H9 (cell line): Measurements from ENCODE around the gene LRRC27. TPM values are rescaled to one million over a fixed set of nuclear protein-coding genes. Genes with fewer than 3 reads are reported as not detected.
A peak's percentile ranks its signal among the peaks of the same experiment; 100 is the strongest.

Source experiments
- DNase-seq: peaks from one replicate; pipeline ENCODE4 v3.0.0-alpha.2; 2017
- H2AFZ ChIP-seq: one replicate; pipeline ENCODE4 v1.6.1; 2013; ENCODE audit warnings: mild to moderate bottlenecking, low read length, control low read depth, moderate library complexity
- H2AK5ac ChIP-seq: 2 replicates; pipeline ENCODE4 v1.6.1; 2013; ENCODE audit warnings: low read length, control low read depth, mixed read lengths; ENCODE audit not compliant: insufficient read length
- H2BK120ac ChIP-seq: one replicate; pipeline ENCODE4 v1.6.1; 2013; ENCODE audit warnings: low read depth, mild to moderate bottlenecking, low read length, control low read depth, inconsistent platforms; ENCODE audit not compliant: poor library complexity, severe bottlenecking
- H2BK12ac ChIP-seq: 2 replicates; pipeline ENCODE4 v1.6.1; 2013; ENCODE audit warnings: low read length, control low read depth, mixed read lengths, low read depth; ENCODE audit not compliant: insufficient read length
- H2BK15ac ChIP-seq: 2 replicates; pipeline ENCODE4 v1.6.1; 2013; ENCODE audit warnings: low read depth, low read length, control low read depth
- H2BK20ac ChIP-seq: one replicate; pipeline ENCODE4 v1.6.1; 2013; ENCODE audit warnings: low read depth, mild to moderate bottlenecking, low read length, control low read depth, inconsistent platforms; ENCODE audit not compliant: poor library complexity, severe bottlenecking
- H2BK5ac ChIP-seq: 2 replicates; pipeline ENCODE4 v1.6.1; 2013; ENCODE audit warnings: low read length, control low read depth, mixed read lengths; ENCODE audit not compliant: insufficient read length
- H3K14ac ChIP-seq: 2 replicates; pipeline ENCODE4 v1.6.1; 2013; ENCODE audit warnings: low read length, control low read depth; ENCODE audit not compliant: insufficient read depth
- H3K18ac ChIP-seq: 2 replicates; pipeline ENCODE4 v1.6.1; 2013; ENCODE audit warnings: low read depth, mild to moderate bottlenecking, mixed read lengths, low read length, control low read depth; ENCODE audit not compliant: insufficient read length
- H3K23ac ChIP-seq: 2 replicates; pipeline ENCODE4 v1.6.1; 2013; ENCODE audit warnings: low read length, control low read depth, mixed read lengths, low read depth; ENCODE audit not compliant: insufficient read length
- H3K23me2 ChIP-seq: 2 replicates; pipeline ENCODE4 v1.6.1; 2013; ENCODE audit warnings: low read depth, mild to moderate bottlenecking, mixed read lengths, low read length, control low read depth; ENCODE audit not compliant: insufficient read length, poor library complexity, severe bottlenecking
- H3K27ac ChIP-seq: 2 replicates; pipeline ENCODE4 v1.5.1; 2013; ENCODE audit warnings: low read length, control low read depth, mixed read lengths, low read depth; ENCODE audit not compliant: insufficient read length
- H3K27me3 ChIP-seq: 2 replicates; pipeline ENCODE4 v1.6.1; 2013; ENCODE audit warnings: low read length, control low read depth, inconsistent platforms; ENCODE audit not compliant: insufficient read depth
- H3K4ac ChIP-seq: 2 replicates; pipeline ENCODE4 v1.6.1; 2013; ENCODE audit warnings: low read depth, mild to moderate bottlenecking, control low read depth, inconsistent platforms, low read length, moderate library complexity
- H3K4me1 ChIP-seq: 2 replicates; pipeline ENCODE4 v1.6.1; 2013; ENCODE audit warnings: low read length, control low read depth, inconsistent platforms; ENCODE audit not compliant: insufficient read depth
- H3K4me2 ChIP-seq: 2 replicates; pipeline ENCODE4 v1.6.1; 2013; ENCODE audit warnings: low read length, control low read depth, mixed read lengths; ENCODE audit not compliant: insufficient read length, insufficient read depth
- H3K56ac ChIP-seq: 2 replicates; pipeline ENCODE4 v1.6.1; 2013; ENCODE audit warnings: low read depth, mild to moderate bottlenecking, mixed read lengths, low read length, control low read depth; ENCODE audit not compliant: insufficient read length
- H3K79me1 ChIP-seq: 2 replicates; pipeline ENCODE4 v1.6.1; 2013; ENCODE audit warnings: low read depth, mild to moderate bottlenecking, moderate library complexity, low read length, control low read depth, inconsistent platforms; ENCODE audit not compliant: insufficient read depth, poor library complexity, severe bottlenecking
- H3K79me2 ChIP-seq: 2 replicates; pipeline ENCODE4 v1.6.1; 2013; ENCODE audit warnings: low read length, control low read depth, inconsistent platforms; ENCODE audit not compliant: insufficient read depth
- H3K9ac ChIP-seq: 2 replicates; pipeline ENCODE4 v1.6.1; 2013; ENCODE audit warnings: low read length, control low read depth, mixed read lengths; ENCODE audit not compliant: insufficient read length; ENCODE audit errors: extremely low read depth
- H3K9me3 ChIP-seq: one replicate; pipeline ENCODE4 v1.6.1; 2013; ENCODE audit warnings: low read depth, low read length, inconsistent platforms; ENCODE audit not compliant: control insufficient read depth
- H3T11ph ChIP-seq: one replicate; pipeline ENCODE4 v1.6.1; 2013; ENCODE audit warnings: mild to moderate bottlenecking, low read length, control low read depth, inconsistent platforms
- H4K20me1 ChIP-seq: one replicate; pipeline ENCODE4 v1.6.1; 2013; ENCODE audit not compliant: control insufficient read depth, insufficient read length, insufficient read depth
- H4K5ac ChIP-seq: 2 replicates; pipeline ENCODE4 v1.6.1; 2013; ENCODE audit warnings: low read depth, mild to moderate bottlenecking, mixed read lengths, low read length, control low read depth; ENCODE audit not compliant: insufficient read length
- H4K8ac ChIP-seq: replicated peaks from 2 replicates; pipeline ENCODE4 v1.6.1; 2013; ENCODE audit warnings: low read length, control low read depth, mixed read lengths, low read depth; ENCODE audit not compliant: insufficient read length
- H4K91ac ChIP-seq: 2 replicates; pipeline ENCODE4 v1.6.1; 2013; ENCODE audit warnings: low read depth, mild to moderate bottlenecking, moderate library complexity, mixed read lengths, low read length, control low read depth; ENCODE audit not compliant: insufficient read length
- H3K27ac Mint-ChIP-seq, 3 experiments: 2 replicates in 2 of 3; 3 replicates in 1 of 3; pipeline ENCODE4 v1.8.0; 2020 to 2021; ENCODE audit warnings: mixed read lengths in 3 of 3, mild to moderate bottlenecking in 1 of 3, moderate library complexity in 1 of 3
- H3K27me3 Mint-ChIP-seq: 2 replicates; pipeline ENCODE4 v1.8.0; 2021; ENCODE audit warnings: low read depth, mild to moderate bottlenecking, moderate library complexity, mixed read lengths
- H3K36me3 Mint-ChIP-seq, 3 experiments: 2 replicates in 2 of 3; 3 replicates in 1 of 3; pipeline ENCODE4 v1.8.0; 2020 to 2021; ENCODE audit warnings: low read depth in 3 of 3, mixed read lengths in 3 of 3; ENCODE audit not compliant: insufficient read depth in 1 of 3
- H3K4me1 Mint-ChIP-seq, 2 experiments: 2 replicates each; pipeline ENCODE4 v1.8.0; 2020; ENCODE audit warnings: mixed read lengths in 2 of 2
- H3K4me3 Mint-ChIP-seq, 2 experiments: 2 replicates in 1 of 2; 3 replicates in 1 of 2; pipeline ENCODE4 v1.8.0; 2020 to 2021; ENCODE audit warnings: mild to moderate bottlenecking in 2 of 2, mixed read lengths in 2 of 2, moderate library complexity in 1 of 2
- H3K9me3 Mint-ChIP-seq, 2 experiments: 2 replicates in 1 of 2; 3 replicates in 1 of 2; pipeline ENCODE4 v1.8.0; 2020; ENCODE audit warnings: mild to moderate bottlenecking in 2 of 2, mixed read lengths in 2 of 2, moderate library complexity in 1 of 2
- WGBS: extraction: QIAGEN DNeasy Blood & Tissue Kit; methylation state at CpG from one replicate; pipeline ENCODE4 v1.1.7; 2013; ENCODE audit warnings: missing lambda C conversion rate, low lambda C conversion rate, mixed read lengths; ENCODE audit not compliant: insufficient read length; ENCODE audit errors: extremely low coverage; 5-methylcytosine and 5-hydroxymethylcytosine counted together
- total RNA-seq: library from RNA; stranded (reverse); gene quantifications from 2 replicates; pipeline ENCODE4 v1.2.1, GENCODE V29; 2021
- TF ChIP-seq, protein P1 (sequence below): fragments of 200-600 bp; sonication (generic); conservative IDR thresholded peaks from 3 replicates; pipeline ENCODE4 v1.8.0; 2021; ENCODE audit warnings: antibody characterized with exemption, mild to moderate bottlenecking

LRRC27 gene
- total RNA-seq, 1 experiment from 2014 or later: 2.7 TPM

DNA sequence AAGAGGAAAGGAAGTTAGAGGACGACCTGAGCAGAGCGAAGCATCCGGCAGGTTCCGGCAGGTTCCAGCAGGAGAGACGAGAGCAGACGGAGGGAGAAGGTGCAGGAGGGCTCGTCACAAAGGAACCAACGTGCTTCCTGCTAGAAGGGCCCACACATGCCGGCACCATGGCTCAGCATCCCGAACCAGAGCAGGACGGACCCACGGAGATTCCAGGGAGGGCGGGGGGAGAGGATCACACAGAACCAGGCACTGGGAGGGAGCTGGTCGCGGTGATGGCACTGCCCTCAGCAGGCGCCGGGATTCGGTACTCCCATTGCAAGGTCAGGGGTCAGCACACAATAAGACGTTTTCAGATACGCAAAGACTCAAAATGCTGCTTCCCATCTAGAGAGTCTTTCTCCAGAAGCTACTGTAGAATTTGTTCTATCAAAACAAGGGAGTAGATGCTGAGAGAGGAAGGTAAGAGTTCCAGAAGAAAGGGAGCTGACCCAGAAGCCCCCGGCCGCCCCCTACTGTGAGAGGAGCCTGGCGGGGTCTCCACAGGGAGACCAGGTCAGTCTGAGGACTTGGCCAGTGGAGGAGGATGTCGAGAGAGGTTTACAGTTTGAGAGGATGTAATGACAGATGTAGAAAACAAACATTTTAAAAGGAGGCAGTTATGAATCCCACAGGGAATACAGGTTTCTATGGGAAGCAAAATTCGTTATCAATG, 41.4 kb downstream of the LRRC27 start:
- no peaks in the 10 kb centered on the region for H3K36me3 Mint-ChIP-seq
- Histone ChIP-seq H3K4ac (no peak overlapping the region), H3K56ac (no peak overlapping the region), H3K79me2 (no peaks in the 10 kb centered on the region), H3T11ph (no peak overlapping the region), H3K14ac (no peak overlapping the region), H3K4me1 (peaks cover 4% of the 10 kb centered on the region; the same call in 1 of the 2 replicates), H3K23ac (no peak overlapping the region), H3K9ac (no peak overlapping the region), H3K27ac (no peak overlapping the region), H3K23me2 (no peaks in the 10 kb centered on the region), H4K91ac (no peak overlapping the region), H3K9me3 (no peaks in the 10 kb centered on the region), H3K79me1 (no peaks in the 10 kb centered on the region), H2BK5ac (no peak overlapping the region), H4K5ac (no peak overlapping the region), H3K18ac (no peak overlapping the region), H2AFZ (no peak overlapping the region), H2BK15ac (no peak overlapping the region), H4K8ac (no peak overlapping the region), H3K4me2 (no peak overlapping the region), H2BK12ac (no peak overlapping the region), H2BK120ac (no peak overlapping the region), H2AK5ac (no peak overlapping the region), H4K20me1 (no peaks in the 10 kb centered on the region), H2BK20ac (no peak overlapping the region), H3K27me3 (no peaks in the 10 kb centered on the region)
- H3K9me3 Mint-ChIP-seq: no peaks in the 10 kb centered on the region
- peaks cover 17% of the 10 kb centered on the region for H3K27me3 Mint-ChIP-seq
- H3K4me1 Mint-ChIP-seq: peaks cover 36 to 53% of the 10 kb centered on the region in 2 experiments
- 0 out of 7 replicates have a peak overlapping the region, but pooled peaks of 1 of the 3 experiments have one; percentile 21 for H3K27ac Mint-ChIP-seq
- WGBS: no CpG with 5 or more reads among the region's 25 CpGs
- TF ChIP-seq, protein P1, sequence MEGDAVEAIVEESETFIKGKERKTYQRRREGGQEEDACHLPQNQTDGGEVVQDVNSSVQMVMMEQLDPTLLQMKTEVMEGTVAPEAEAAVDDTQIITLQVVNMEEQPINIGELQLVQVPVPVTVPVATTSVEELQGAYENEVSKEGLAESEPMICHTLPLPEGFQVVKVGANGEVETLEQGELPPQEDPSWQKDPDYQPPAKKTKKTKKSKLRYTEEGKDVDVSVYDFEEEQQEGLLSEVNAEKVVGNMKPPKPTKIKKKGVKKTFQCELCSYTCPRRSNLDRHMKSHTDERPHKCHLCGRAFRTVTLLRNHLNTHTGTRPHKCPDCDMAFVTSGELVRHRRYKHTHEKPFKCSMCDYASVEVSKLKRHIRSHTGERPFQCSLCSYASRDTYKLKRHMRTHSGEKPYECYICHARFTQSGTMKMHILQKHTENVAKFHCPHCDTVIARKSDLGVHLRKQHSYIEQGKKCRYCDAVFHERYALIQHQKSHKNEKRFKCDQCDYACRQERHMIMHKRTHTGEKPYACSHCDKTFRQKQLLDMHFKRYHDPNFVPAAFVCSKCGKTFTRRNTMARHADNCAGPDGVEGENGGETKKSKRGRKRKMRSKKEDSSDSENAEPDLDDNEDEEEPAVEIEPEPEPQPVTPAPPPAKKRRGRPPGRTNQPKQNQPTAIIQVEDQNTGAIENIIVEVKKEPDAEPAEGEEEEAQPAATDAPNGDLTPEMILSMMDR: no peak
- DNase-seq: no peak
- no peak overlapping the region; a peak in 1 of 5 replicates for H3K4me3 Mint-ChIP-seq
